Activated CD4-positive, alpha-beta T cell treated with anti-CD3 and anti-CD28 coated beads, Interleukin-2, amount 50 U/mL, for 1 hour (primary cell): ENCODE data around the gene RETREG1.

Experiments
- DNase-seq: peaks from one replicate; pipeline ENCODE4 v3.0.0-alpha.2; 2020

Gene RETREG1

GRCh38 chr5:16521521-16522483 is 95.0 kb downstream of the RETREG1 start:
- no peak for DNase-seq

DNA sequence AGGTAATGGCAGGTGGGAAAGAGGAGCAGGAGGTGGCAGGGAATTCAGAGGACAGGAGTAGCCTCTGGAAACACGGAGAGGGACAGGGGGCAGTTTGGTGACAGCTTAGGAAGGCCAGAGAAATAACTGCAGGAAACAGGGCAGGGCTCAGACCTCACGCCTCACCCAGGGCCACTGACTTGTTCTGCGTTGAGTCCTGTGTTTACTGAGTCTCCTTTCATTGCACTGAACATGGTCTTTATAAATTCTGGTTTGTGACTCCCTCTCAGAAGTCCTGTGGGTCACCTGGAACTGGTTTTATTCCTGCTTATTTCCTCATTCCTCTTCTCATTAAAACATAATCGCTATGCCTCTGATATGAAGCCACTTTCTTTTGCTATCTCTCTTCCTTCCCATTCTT is 96.0 kb downstream of the RETREG1 start:
- no peak for DNase-seq

DNA sequence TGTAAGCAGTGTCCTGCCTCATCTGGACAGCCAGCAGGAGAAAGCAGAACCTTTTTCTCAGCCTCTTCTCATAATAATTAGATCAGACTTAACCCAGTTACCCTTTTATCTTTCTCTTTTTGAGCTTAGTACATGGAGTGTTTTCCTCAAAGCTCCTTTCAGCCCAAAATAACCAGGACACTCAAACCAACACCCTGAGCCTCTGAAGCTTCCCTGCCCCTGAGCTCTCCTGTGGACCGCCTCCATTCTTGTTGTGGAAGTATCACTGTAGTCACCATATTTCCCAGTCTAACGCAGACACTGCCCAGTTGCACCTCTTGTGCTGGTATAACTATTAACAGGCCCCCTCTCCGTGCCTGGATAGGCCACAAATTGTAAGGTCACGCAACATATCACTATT is 97.4 kb downstream of the RETREG1 start:
- DNase-seq: no peak

DNA sequence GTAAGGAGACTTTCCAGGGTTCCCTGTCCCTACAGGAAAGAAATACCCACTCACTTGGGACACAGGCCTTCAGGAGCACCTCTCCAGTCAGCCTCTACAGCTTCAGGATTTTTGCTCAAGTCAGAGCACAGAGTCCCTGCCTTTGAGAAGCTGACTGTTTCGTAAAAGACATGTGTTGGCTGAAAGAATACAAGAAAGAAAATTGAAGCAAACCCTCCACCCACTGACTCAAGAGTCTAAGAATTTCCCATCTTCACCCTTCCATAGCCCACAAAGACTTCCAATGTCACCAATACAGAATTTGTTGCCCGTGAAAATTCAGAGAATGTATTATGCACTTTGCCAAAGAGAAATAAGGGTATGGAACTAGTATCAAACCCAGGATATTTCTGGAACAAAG is 98.2 kb downstream of the RETREG1 start:
- no peak for DNase-seq

GRCh38 chr5:16515532-16515931 is 101.3 kb downstream of the RETREG1 start:
- no peak for DNase-seq

DNA sequence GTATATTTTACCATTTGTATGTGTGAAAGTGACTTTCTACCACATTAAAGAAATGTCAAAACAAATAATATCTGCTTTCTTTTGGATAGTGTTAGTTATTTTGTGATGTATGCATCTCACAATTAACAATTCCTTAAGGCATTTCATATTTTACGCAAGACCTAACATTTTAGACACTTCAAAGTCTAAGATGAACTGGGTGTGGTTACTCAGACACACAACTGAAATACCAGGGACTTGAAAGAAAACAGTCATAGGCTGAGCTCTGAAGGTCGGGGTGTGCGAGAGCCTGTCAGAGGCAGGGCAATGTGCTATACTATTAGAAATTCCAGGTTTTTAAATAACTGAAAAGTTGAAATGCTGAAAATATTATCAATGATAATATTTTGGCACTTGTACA is 106.7 kb downstream of the RETREG1 start:
- DNase-seq: no peak

GRCh38 chr5:16508730-16509531 is 107.9 kb downstream of the RETREG1 start:
- no peak for DNase-seq

- DNase-seq: no peak
Measured at GRCh38 chr5:16507716-16508115, 109.1 kb downstream of the RETREG1 start.

- no peak for DNase-seq
Measured at GRCh38 chr5:16505904-16506303, 110.9 kb downstream of the RETREG1 start.

GRCh38 chr5:16505140-16505891 is 111.5 kb downstream of the RETREG1 start:
- no peak for DNase-seq

DNA sequence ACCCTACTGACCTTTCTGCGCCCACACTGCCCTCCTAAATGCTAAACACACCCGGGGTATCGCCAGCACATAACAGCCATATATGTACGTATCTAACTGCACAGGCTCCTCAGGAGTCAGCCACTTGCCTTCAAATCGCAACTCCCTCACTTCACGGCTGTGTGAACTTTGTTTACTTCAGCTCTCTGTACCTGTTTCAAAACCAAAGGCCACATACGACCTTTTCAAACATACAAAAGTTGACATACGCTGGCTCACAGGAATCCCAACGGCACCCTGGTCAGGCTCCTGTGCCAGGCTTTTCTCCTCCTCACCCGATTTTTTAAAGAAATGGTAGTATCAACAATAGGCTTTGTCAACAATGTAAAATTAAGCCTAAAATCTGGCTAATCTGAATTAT is 112.2 kb downstream of the RETREG1 start:
- DNase-seq: no peak

GRCh38 chr5:16502866-16503265 is 113.9 kb downstream of the RETREG1 start:
- DNase-seq: no peak

- DNase-seq: no peak
Measured at GRCh38 chr5:16500024-16500423, 116.8 kb downstream of the RETREG1 start.

DNA sequence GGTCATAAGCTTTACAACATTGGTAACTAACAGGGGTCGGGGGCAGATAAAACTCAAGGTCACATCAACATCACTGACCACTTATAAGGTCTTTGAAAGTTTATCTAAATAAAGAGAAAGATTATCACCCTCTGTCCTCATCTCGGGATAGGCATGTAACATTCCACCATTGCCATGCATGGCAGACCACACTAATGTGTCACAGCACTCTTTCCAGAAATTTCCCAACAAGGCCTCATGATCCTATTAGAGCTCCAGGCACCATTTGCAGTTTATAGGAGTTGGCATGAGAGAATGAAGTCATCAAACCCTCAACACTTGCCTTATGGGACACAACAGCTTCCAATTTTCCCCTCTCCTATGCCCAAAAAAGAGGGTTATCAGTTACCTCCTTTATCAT is 119.3 kb downstream of the RETREG1 start:
- no peak for DNase-seq

GRCh38 chr5:16493261-16493660 is 123.5 kb downstream of the RETREG1 start:
- DNase-seq: no peak

GRCh38 chr5:16492398-16493140 is 124.2 kb downstream of the RETREG1 start:
- DNase-seq: no peak

DNA sequence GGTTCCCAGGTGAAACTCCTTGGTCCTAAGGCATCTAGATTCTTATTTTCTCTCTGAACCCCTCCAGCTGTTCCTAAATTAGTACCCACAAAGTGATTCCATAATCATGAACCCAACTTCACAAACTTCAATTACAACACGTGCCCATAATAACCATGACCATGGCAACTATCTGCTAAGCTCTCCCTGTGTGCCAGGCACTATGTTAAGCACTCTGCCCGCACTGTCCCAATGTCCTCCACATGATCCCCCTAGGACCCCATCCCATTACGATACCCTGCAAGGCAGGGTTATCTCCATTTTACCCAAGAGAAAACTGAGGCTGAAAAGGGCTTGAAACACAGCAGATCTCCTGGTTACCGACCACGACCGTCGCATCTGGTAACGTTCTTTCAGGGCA is 125.9 kb downstream of the RETREG1 start:
- DNase-seq: no peak

DNA sequence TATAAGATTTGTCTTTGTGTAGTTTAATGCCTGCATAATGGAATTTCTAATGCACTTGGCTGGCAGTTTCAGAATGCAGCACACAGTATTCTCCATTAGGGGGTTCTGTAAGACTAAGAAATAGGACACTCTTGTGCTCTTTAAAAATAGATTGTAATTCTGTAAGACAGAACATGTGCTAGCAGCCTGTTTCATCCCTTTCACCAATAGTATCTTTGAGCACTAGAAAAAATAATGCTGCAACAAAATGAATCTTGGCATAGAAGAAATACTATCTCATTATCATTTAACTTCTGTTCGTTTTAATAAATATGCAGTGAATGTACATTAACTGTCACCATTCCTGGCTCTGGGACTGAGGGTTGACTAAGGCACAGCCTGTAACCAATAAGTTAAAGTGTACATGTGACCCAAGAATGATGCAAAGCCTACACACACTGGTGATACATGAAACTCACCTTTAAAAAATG is 127.4 kb downstream of the RETREG1 start:
- DNase-seq: no peak

- DNase-seq: no peak
Measured at GRCh38 chr5:16487456-16487855, 129.3 kb downstream of the RETREG1 start.

DNA sequence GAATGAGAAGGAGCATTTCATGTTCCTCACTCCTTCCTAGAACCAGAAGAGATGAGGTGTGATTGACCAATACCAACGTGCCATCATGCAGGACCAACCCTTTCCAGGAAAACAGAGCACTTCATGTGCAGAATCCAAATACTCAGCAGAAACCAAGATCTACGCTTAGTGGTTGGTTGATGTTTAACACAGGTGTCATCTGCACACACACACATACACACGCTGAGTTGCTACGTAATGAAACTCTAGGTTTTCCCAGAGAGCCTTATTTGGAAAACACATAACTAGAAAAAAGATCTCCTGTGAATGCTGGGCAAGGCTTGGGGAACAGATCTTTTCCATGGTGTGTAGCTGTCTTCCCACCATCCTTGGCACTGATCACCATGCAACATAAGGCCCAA is 130.1 kb downstream of the RETREG1 start:
- DNase-seq: no peak

GRCh38 chr5:16485656-16486055 is 131.1 kb downstream of the RETREG1 start:
- DNase-seq: no peak

DNA sequence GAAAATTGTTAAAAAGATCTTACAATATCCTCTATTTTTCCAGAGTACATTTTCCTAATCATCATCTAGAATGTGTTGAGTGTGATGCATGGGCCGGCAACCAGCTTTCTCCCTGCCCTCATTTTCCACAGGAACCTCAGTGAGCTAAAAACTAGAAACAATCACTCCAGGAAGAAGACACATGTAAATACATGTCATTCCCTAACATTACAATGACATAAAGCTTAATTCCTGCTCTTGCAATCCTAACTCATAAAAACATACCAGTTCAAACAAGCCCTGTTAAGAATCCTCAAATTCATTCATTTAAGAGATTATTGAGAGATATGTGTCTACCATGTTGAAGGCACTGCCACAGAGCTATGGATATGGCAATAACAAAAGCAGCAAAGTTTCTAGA is 132.7 kb downstream of the RETREG1 start:
- no peak for DNase-seq
